IMR-90 (cell line): ENCODE data around the gene DHX40. TPM values are rescaled to one million over a fixed set of nuclear protein-coding genes. Genes with fewer than 3 reads are reported as not detected.

Source experiments
- ATAC-seq: fragments of 200-7000 bp; cut with Tn5 transposase; 2 replicates; pipeline ENCODE4 v1.9.1; 2020; ENCODE audit warnings: low read depth, mild to moderate bottlenecking, moderate library complexity
- BruUV-seq: library from RNA; stranded (reverse); fragments of 400-500 nt; replicated peaks from 2 replicates; lab custom pipeline; 2021; lab: Mats Ljungman, UMichigan
- CTCF ChIA-PET: fragments of 300-600 bp; formaldehyde crosslinking; extraction: SDS; loops from one replicate; lab custom pipeline; 2021; ENCODE audit warnings: antibody characterized with exemption; lab: Yijun Ruan, JAX
- POLR2A ChIA-PET: fragments of 300-600 bp; sonication (Branson Sonifier 250); formaldehyde crosslinking; loops from one replicate; lab custom pipeline; 2022; ENCODE audit warnings: antibody characterized with exemption; ENCODE audit not compliant: unreplicated experiment; lab: Charles Lee
- DNase-seq: peaks from one replicate; pipeline ENCODE4 v3.0.0; 2013
- H2AFZ ChIP-seq: replicated peaks from 2 replicates; pipeline ENCODE3; 2013; ENCODE audit warnings: low read length, mild to moderate bottlenecking; ENCODE audit not compliant: poor library complexity
- H2AK5ac ChIP-seq: 2 replicates; pipeline ENCODE4 v1.6.1; 2013; ENCODE audit warnings: low read depth, low read length, inconsistent platforms
- H2AK9ac ChIP-seq: replicated peaks from 2 replicates; pipeline ENCODE3; 2013; ENCODE audit warnings: mild to moderate bottlenecking, low read depth, low read length, moderate library complexity; ENCODE audit not compliant: poor library complexity
- H2BK120ac ChIP-seq: 2 replicates; pipeline ENCODE4 v1.6.1; 2013; ENCODE audit warnings: low read depth, low read length, inconsistent platforms
- H2BK15ac ChIP-seq: 3 replicates; pipeline ENCODE4 v1.6.1; 2013; ENCODE audit warnings: low read depth, low read length, inconsistent platforms
- H2BK20ac ChIP-seq: 2 replicates; pipeline ENCODE4 v1.6.1; 2013; ENCODE audit warnings: low read depth, mild to moderate bottlenecking, inconsistent platforms, low read length, moderate library complexity
- H2BK5ac ChIP-seq: 2 replicates; pipeline ENCODE4 v1.6.1; 2013; ENCODE audit warnings: mild to moderate bottlenecking, low read depth, low read length, inconsistent platforms; ENCODE audit not compliant: poor library complexity, severe bottlenecking
- H3K14ac ChIP-seq: replicated peaks from 2 replicates; pipeline ENCODE4 v1.6.1; 2013; ENCODE audit warnings: low read depth, low read length, inconsistent platforms
- H3K18ac ChIP-seq: 2 replicates; pipeline ENCODE4 v1.6.1; 2013; ENCODE audit warnings: low read depth, low read length, control low read depth
- H3K23ac ChIP-seq: 2 replicates; pipeline ENCODE4 v1.6.1; 2013; ENCODE audit warnings: low read depth, low read length, inconsistent platforms
- H3K27ac ChIP-seq: 2 replicates; pipeline ENCODE4 v1.5.1; 2013; ENCODE audit warnings: mild to moderate bottlenecking, control low read depth, low read length; ENCODE audit not compliant: insufficient read depth
- H3K27me3 ChIP-seq: 2 replicates; pipeline ENCODE4 v1.6.1; 2013; ENCODE audit warnings: low read length; ENCODE audit not compliant: control insufficient read depth, insufficient read depth
- H3K36me3 ChIP-seq: 2 replicates; pipeline ENCODE4 v1.6.1; 2013; ENCODE audit warnings: low read length, mixed read lengths; ENCODE audit not compliant: control insufficient read depth, insufficient read depth
- H3K4ac ChIP-seq: 2 replicates; pipeline ENCODE4 v1.6.1; 2013; ENCODE audit warnings: low read depth, low read length, inconsistent platforms
- H3K4me1 ChIP-seq: 2 replicates; pipeline ENCODE4 v1.6.1; 2013; ENCODE audit warnings: low read length, mixed read lengths; ENCODE audit not compliant: control insufficient read depth, insufficient read depth
- H3K4me2 ChIP-seq: 2 replicates; pipeline ENCODE4 v1.6.1; 2013; ENCODE audit warnings: low read depth, mild to moderate bottlenecking, control low read depth, low read length, moderate library complexity
- H3K4me3 ChIP-seq: 2 replicates; pipeline ENCODE4 v1.5.1; 2013; ENCODE audit warnings: low read depth, mild to moderate bottlenecking, control low read depth, low read length, moderate library complexity; ENCODE audit not compliant: insufficient read depth
- H3K56ac ChIP-seq: 2 replicates; pipeline ENCODE4 v1.6.1; 2013; ENCODE audit warnings: low read length, inconsistent platforms; ENCODE audit not compliant: insufficient read depth; ENCODE audit errors: extremely low read depth
- H3K79me1 ChIP-seq, 2 experiments: 2 replicates each; pipeline ENCODE4 v1.6.1; 2013; ENCODE audit warnings: low read length in 2 of 2, inconsistent platforms in 1 of 2, low read depth in 1 of 2
- H3K9ac ChIP-seq: 2 replicates; pipeline ENCODE4 v1.6.1; 2013; ENCODE audit warnings: low read depth, low read length, control low read depth
- H3K9me1 ChIP-seq: 2 replicates; pipeline ENCODE4 v1.6.1; 2013; ENCODE audit warnings: low read length, inconsistent platforms; ENCODE audit not compliant: insufficient read depth
- H3K9me3 ChIP-seq: 2 replicates; pipeline ENCODE4 v1.6.1; 2013; ENCODE audit warnings: low read length; ENCODE audit not compliant: control insufficient read depth, insufficient read depth
- H4K20me1 ChIP-seq: 2 replicates; pipeline ENCODE4 v1.6.1; 2013; ENCODE audit warnings: low read length, inconsistent platforms; ENCODE audit not compliant: insufficient read depth
- H4K5ac ChIP-seq: 2 replicates; pipeline ENCODE4 v1.6.1; 2013; ENCODE audit warnings: mild to moderate bottlenecking, low read depth, low read length, control low read depth
- H4K8ac ChIP-seq, 2 experiments: 2 replicates each; pipeline ENCODE4 v1.6.1; 2013; ENCODE audit warnings: low read depth in 2 of 2, low read length in 2 of 2, control low read depth in 1 of 2, inconsistent platforms in 1 of 2
- H4K91ac ChIP-seq: 2 replicates; pipeline ENCODE4 v1.6.1; 2013; ENCODE audit warnings: low read depth, low read length, inconsistent platforms; ENCODE audit not compliant: insufficient read depth
- BHLHE40 ChIP-seq: fragments of 150-350 bp; IDR thresholded peaks from 2 replicates; pipeline ENCODE4 v1.6.1; 2016; ENCODE audit warnings: mild to moderate bottlenecking, low read depth, low read length
- CEBPB ChIP-seq: IDR thresholded peaks from 2 replicates; pipeline ENCODE4 v1.6.1; 2012; ENCODE audit warnings: low read depth, low read length, improper control_type of control experiment
- CHD1 ChIP-seq: IDR thresholded peaks from 2 replicates; pipeline ENCODE4 v1.6.1; 2012; ENCODE audit warnings: low read depth, low read length, improper control_type of control experiment
- CTCF ChIP-seq: conservative IDR thresholded peaks from 2 replicates; pipeline ENCODE4 v1.5.1; 2012; ENCODE audit warnings: mild to moderate bottlenecking, low read depth, low read length, improper control_type of control experiment
- FOS ChIP-seq: fragments of 150-350 bp; IDR thresholded peaks from 2 replicates; pipeline ENCODE4 v1.6.1; 2016; ENCODE audit warnings: low read depth, low read length
- MAFK ChIP-seq: IDR thresholded peaks from 2 replicates; pipeline ENCODE4 v1.6.1; 2012; ENCODE audit warnings: low read depth, low read length, improper control_type of control experiment
- MAZ ChIP-seq: IDR thresholded peaks from 2 replicates; pipeline ENCODE4 v1.6.1; 2012; ENCODE audit warnings: low read depth, mild to moderate bottlenecking, low read length, improper control_type of control experiment, moderate library complexity, borderline replicate concordance
- MXI1 ChIP-seq: IDR thresholded peaks from 2 replicates; pipeline ENCODE4 v1.6.1; 2012; ENCODE audit warnings: low read depth, mild to moderate bottlenecking, low read length, moderate library complexity, borderline replicate concordance
- POLR2A ChIP-seq: IDR thresholded peaks from 2 replicates; pipeline ENCODE4 v1.6.1; 2012; ENCODE audit warnings: mild to moderate bottlenecking, low read depth, low read length
- RAD21 ChIP-seq: IDR thresholded peaks from 2 replicates; pipeline ENCODE4 v1.6.1; 2012; ENCODE audit warnings: low read length, improper control_type of control experiment
- RCOR1 ChIP-seq: IDR thresholded peaks from 2 replicates; pipeline ENCODE4 v1.6.1; 2012; ENCODE audit warnings: mild to moderate bottlenecking, low read length, improper control_type of control experiment; ENCODE audit not compliant: insufficient replicate concordance
- RFX5 ChIP-seq: IDR thresholded peaks from 2 replicates; pipeline ENCODE4 v1.8.0; 2012; ENCODE audit warnings: low read depth, mild to moderate bottlenecking, low read length, moderate library complexity
- SMC3 ChIP-seq: fragments of 150-350 bp; IDR thresholded peaks from 2 replicates; pipeline ENCODE4 v1.6.1; 2016; ENCODE audit warnings: low read depth, mild to moderate bottlenecking, antibody characterized with exemption, low read length, moderate library complexity
- WGBS, 2 experiments: methylation state at CpG; one replicate each; pipeline versions ENCODE4 v1.1.5 to v1.1.7; 2013; ENCODE audit warnings: missing lambda C conversion rate in 2 of 2; ENCODE audit not compliant: insufficient read length in 1 of 2; ENCODE audit errors: extremely low coverage in 2 of 2; 5-methylcytosine and 5-hydroxymethylcytosine counted together
- dilution Hi-C: fragments of 300-500 bp; cut with HindIII; formaldehyde crosslinking; loops from one replicate; pipeline ENCODE4 v1.14.3; 2018; ENCODE audit warnings: low sequenced_read_pairs; ENCODE audit not compliant: unreplicated experiment
- in situ Hi-C: fragments of 300-500 bp; cut with MboI; formaldehyde crosslinking; loops from 3 replicates; pipeline ENCODE4 v1.14.3; 2019; ENCODE audit warnings: low sequenced_read_pairs, inconsistent platforms, mixed read lengths
- intact Hi-C: fragments of 100-400 bp; cut with micrococcal nuclease; formaldehyde crosslinking; loops from 2 replicates; pipeline ENCODE4 v1.10.0; 2022
- polyA plus RNA-seq, 3 experiments: library from polyadenylated mRNA; depleted of rRNA; stranded (reverse); fragments of >200 nt; gene quantifications; 2 replicates each; pipeline ENCODE4 v1.2.3, GENCODE V29; 2012; ENCODE audit warnings: low replicate concordance in 1 of 3
- total RNA-seq: library from RNA; depleted of rRNA; stranded (reverse); fragments of >200 nt; gene quantifications from 2 replicates; pipeline ENCODE4 v1.2.3, GENCODE V29; 2012
- TF ChIP-seq, protein P1 (sequence below): fragments of 150-350 bp; IDR thresholded peaks from 2 replicates; pipeline ENCODE4 v1.6.1; 2016; ENCODE audit warnings: low read depth, mild to moderate bottlenecking, low read length, moderate library complexity, borderline replicate concordance
- TF ChIP-seq, protein P2 (sequence below): fragments of 150-350 bp; IDR thresholded peaks from 2 replicates; pipeline ENCODE4 v1.6.1; 2017; ENCODE audit warnings: mild to moderate bottlenecking, antibody characterized with exemption, low read length, low read depth

The DHX40 gene
- total and polyA plus RNA-seq, 2 of the 4 experiments (the other 2 are of a cell fraction), result 17.4 to 44.4 TPM

GRCh38 chr17:59650642-59651041 lies 85.2 kb downstream of the DHX40 start:
- dilution Hi-C loops, result no loop called here
- H3K36me3 ChIP-seq, result peaks cover 56% of the 10 kb centered on the region
- no peak for TF ChIP-seq SMC3
- no peak for TF ChIP-seq CTCF
- TF ChIP-seq MXI1, result no peak
- TF ChIP-seq, protein P1, sequence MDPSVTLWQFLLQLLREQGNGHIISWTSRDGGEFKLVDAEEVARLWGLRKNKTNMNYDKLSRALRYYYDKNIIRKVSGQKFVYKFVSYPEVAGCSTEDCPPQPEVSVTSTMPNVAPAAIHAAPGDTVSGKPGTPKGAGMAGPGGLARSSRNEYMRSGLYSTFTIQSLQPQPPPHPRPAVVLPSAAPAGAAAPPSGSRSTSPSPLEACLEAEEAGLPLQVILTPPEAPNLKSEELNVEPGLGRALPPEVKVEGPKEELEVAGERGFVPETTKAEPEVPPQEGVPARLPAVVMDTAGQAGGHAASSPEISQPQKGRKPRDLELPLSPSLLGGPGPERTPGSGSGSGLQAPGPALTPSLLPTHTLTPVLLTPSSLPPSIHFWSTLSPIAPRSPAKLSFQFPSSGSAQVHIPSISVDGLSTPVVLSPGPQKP, result no peak
- no peak for TF ChIP-seq RFX5
- TF ChIP-seq MAFK, result no peak
- no peak for TF ChIP-seq MAZ
- no peak for TF ChIP-seq RCOR1
- no peak for TF ChIP-seq BHLHE40
- TF ChIP-seq CHD1, result no peak
- TF ChIP-seq CEBPB, result no peak
- TF ChIP-seq RAD21, result no peak
- no peak for TF ChIP-seq POLR2A
- TF ChIP-seq FOS, result no peak
- TF ChIP-seq, protein P2, sequence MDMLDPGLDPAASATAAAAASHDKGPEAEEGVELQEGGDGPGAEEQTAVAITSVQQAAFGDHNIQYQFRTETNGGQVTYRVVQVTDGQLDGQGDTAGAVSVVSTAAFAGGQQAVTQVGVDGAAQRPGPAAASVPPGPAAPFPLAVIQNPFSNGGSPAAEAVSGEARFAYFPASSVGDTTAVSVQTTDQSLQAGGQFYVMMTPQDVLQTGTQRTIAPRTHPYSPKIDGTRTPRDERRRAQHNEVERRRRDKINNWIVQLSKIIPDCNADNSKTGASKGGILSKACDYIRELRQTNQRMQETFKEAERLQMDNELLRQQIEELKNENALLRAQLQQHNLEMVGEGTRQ, result no peak

More at GRCh38 chr17:59650642-59651041, 85.2 kb downstream of the DHX40 start:
- Histone ChIP-seq H3K4ac (no peak overlapping the region), H3K9ac (no peak overlapping the region), H3K23ac (no peak overlapping the region), H4K91ac (no peak overlapping the region), H2BK15ac (no peak overlapping the region), H3K27ac (no peak overlapping the region), H2AK9ac (no peak overlapping the region), H3K14ac (no peak overlapping the region), H3K9me1 (peaks cover 4% of the 10 kb centered on the region; the same call in 1 of the 2 replicates), H3K27me3 (no peaks in the 10 kb centered on the region), H4K5ac (no peak overlapping the region), H3K9me3 (peaks cover 5% of the 10 kb centered on the region), H2BK120ac (no peak overlapping the region), H3K18ac (no peak overlapping the region), H2AFZ (no peak overlapping the region), H2BK5ac (no peak overlapping the region), H2BK20ac (no peak overlapping the region), H3K4me2 (no peak overlapping the region), H4K8ac (no peak overlapping the region), H3K4me3 (no peak overlapping the region), H3K56ac (no peak overlapping the region), H3K4me1 (peaks cover 5% of the 10 kb centered on the region; the same call in 1 of the 2 replicates), H2AK5ac (no peak overlapping the region), H4K20me1 (peaks cover 56% of the 10 kb centered on the region; the same call in 1 of the 2 replicates), H3K79me1 (peaks cover 40 to 71% of the 10 kb centered on the region in 2 experiments)
- no TSS peak for BruUV-seq
- in situ Hi-C loops (no loop called here), intact Hi-C loops (no loop called here)
- WGBS, 2 experiments, result no CpG with 5 or more reads among the region's 1 CpG
- CTCF ChIA-PET, result interaction anchor here (0.6 to 1.6 kb wide), 2 partner anchors 129 to 945 kb away, joined by 3 read pairs; no protein-coding TSS in a partner anchor
- ATAC-seq, result no peak
- DNase-seq, result no peak
- POLR2A ChIA-PET, result no interaction called here
